Mammary epithelial cell (primary cell): ENCODE results near the gene TNRC6C.

Experiments
- CTCF ChIP-seq, 2 donors: IDR thresholded peaks in 1 of 2; conservative IDR thresholded peaks in 1 of 2; 2 replicates each; pipeline ENCODE4 v1.5.1; 2011 to 2012; ENCODE audit warnings: inconsistent platforms in 2 of 2, low read length in 2 of 2, mild to moderate bottlenecking in 2 of 2, control low read depth in 1 of 2, low read depth in 1 of 2; ENCODE audit not compliant: insufficient read depth in 1 of 2; ENCODE audit errors: extremely low read depth in 1 of 2
- EZH2 ChIP-seq: IDR thresholded peaks from 2 replicates; pipeline ENCODE4 v1.6.1; 2012; ENCODE audit warnings: low read length, inconsistent platforms, borderline replicate concordance

GRCh38 chr17:78057113-78057740 lies 98.7 kb downstream of the TNRC6C start:
- no peak for TF ChIP-seq CTCF (conservative IDR thresholded peaks at IDR 0.05 in 1 of 2, IDR thresholded peaks at IDR 0.05 in 1 of 2; ENCODE audit: extremely low read depth in 1 of 2, insufficient read depth in 1 of 2, low read depth in 1 of 2, low read length in 2 of 2)
- TF ChIP-seq EZH2, result no peak
